IPS-11a (cell line): Measurements from ENCODE around the gene ELAVL1.

Experiments used
- H3K4me3 ChIP-seq: one replicate; pipeline ENCODE4 v1.5.1; 2013; ENCODE audit warnings: low read depth, low read length, control low read depth

The ELAVL1 gene

GRCh38 chr19:7987114-7987768 is 18.2 kb downstream of the ELAVL1 start:
- H3K4me3 ChIP-seq: no peak overlapping the region

GRCh38 chr19:7986321-7987113 is 18.9 kb downstream of the ELAVL1 start:
- H3K4me3 ChIP-seq: no peak overlapping the region

- no peak overlapping the region for H3K4me3 ChIP-seq
Observed at GRCh38 chr19:7985481-7985911, 19.9 kb downstream of the ELAVL1 start.

- H3K4me3 ChIP-seq: no peak overlapping the region
Observed at GRCh38 chr19:7983995-7984837, 21.2 kb downstream of the ELAVL1 start.

GRCh38 chr19:7983286-7983950 is 22.0 kb downstream of the ELAVL1 start:
- H3K4me3 ChIP-seq: no peak overlapping the region

- no peak overlapping the region for H3K4me3 ChIP-seq
Observed at GRCh38 chr19:7982651-7983099, 22.8 kb downstream of the ELAVL1 start.

- no peak overlapping the region for H3K4me3 ChIP-seq
Observed at GRCh38 chr19:7982103-7982502, 23.3 kb downstream of the ELAVL1 start.

- H3K4me3 ChIP-seq: no peak overlapping the region
Observed at GRCh38 chr19:7981661-7982060, 23.8 kb downstream of the ELAVL1 start.

GRCh38 chr19:7981199-7981598 is 24.2 kb downstream of the ELAVL1 start:
- H3K4me3 ChIP-seq: no peak overlapping the region

- H3K4me3 ChIP-seq: no peak overlapping the region
Observed at GRCh38 chr19:7980635-7981121, 24.8 kb downstream of the ELAVL1 start.

GRCh38 chr19:7980168-7980567 is 25.3 kb downstream of the ELAVL1 start:
- H3K4me3 ChIP-seq: no peak overlapping the region

GRCh38 chr19:7979559-7979958 is 25.9 kb downstream of the ELAVL1 start:
- no peak overlapping the region for H3K4me3 ChIP-seq

- H3K4me3 ChIP-seq: no peak overlapping the region
Observed at GRCh38 chr19:7979011-7979410, 26.4 kb downstream of the ELAVL1 start.

- H3K4me3 ChIP-seq: no peak overlapping the region
Observed at GRCh38 chr19:7978179-7978825, 27.1 kb downstream of the ELAVL1 start.

GRCh38 chr19:7977723-7978040 is 27.8 kb downstream of the ELAVL1 start:
- H3K4me3 ChIP-seq: no peak overlapping the region

- H3K4me3 ChIP-seq: no peak overlapping the region
Observed at GRCh38 chr19:7977021-7977722, 28.3 kb downstream of the ELAVL1 start.

GRCh38 chr19:7976461-7976860 is 29.0 kb downstream of the ELAVL1 start:
- H3K4me3 ChIP-seq: no peak overlapping the region

- H3K4me3 ChIP-seq: no peak overlapping the region
Observed at GRCh38 chr19:7975037-7975436, 30.4 kb downstream of the ELAVL1 start.

GRCh38 chr19:7973883-7974282 is 31.6 kb downstream of the ELAVL1 start:
- H3K4me3 ChIP-seq: no peak overlapping the region
